Lung (tissue), 12 donors: ENCODE measurements around the gene DOCK11. TPM values are rescaled to one million over a fixed set of nuclear protein-coding genes. Genes with fewer than 3 reads are reported as not detected.

Source experiments
- ATAC-seq: fragments of 200-7000 bp; cut with Tn5 transposase; one replicate; pipeline ENCODE4 v1.9.1; 2020; ENCODE audit warnings: moderate number of reproducible peaks; ENCODE audit not compliant: insufficient read depth, low FRiP score
- DNase-seq, 3 donors: peaks; one replicate each; pipeline ENCODE4 v3.0.0-alpha.2; 2013 to 2017
- H3K27ac ChIP-seq, 2 donors: one replicate each; pipeline ENCODE4 v1.5.1; 2013; ENCODE audit warnings: mild to moderate bottlenecking in 2 of 2, moderate library complexity in 2 of 2, control low read depth in 1 of 2, inconsistent platforms in 1 of 2, low read depth in 1 of 2, low read length in 1 of 2
- H3K27me3 ChIP-seq, 3 donors: one replicate each; pipeline ENCODE4 v1.5.1; 2013; ENCODE audit warnings: low read length in 2 of 3; ENCODE audit not compliant: control insufficient read depth in 3 of 3, insufficient read depth in 3 of 3
- H3K36me3 ChIP-seq, 4 donors: one replicate each; pipeline ENCODE4 v1.5.1; 2013; ENCODE audit warnings: low read length in 4 of 4, mild to moderate bottlenecking in 1 of 4, moderate library complexity in 1 of 4; ENCODE audit not compliant: control insufficient read depth in 4 of 4, insufficient read depth in 4 of 4
- H3K4me1 ChIP-seq, 5 donors: one replicate each; pipeline ENCODE4 v1.5.1; 2013; ENCODE audit warnings: low read length in 5 of 5, mild to moderate bottlenecking in 2 of 5, moderate library complexity in 1 of 5; ENCODE audit not compliant: control insufficient read depth in 5 of 5, insufficient read depth in 5 of 5
- H3K4me3 ChIP-seq: one replicate; pipeline ENCODE4 v1.5.1; 2013; ENCODE audit warnings: mild to moderate bottlenecking, control low read depth, moderate library complexity
- H3K9ac ChIP-seq, 2 donors: one replicate each; pipeline ENCODE4 v1.5.1; 2013; ENCODE audit warnings: low read length in 2 of 2, control low read depth in 1 of 2; ENCODE audit not compliant: insufficient read depth in 1 of 2
- H3K9me3 ChIP-seq, 4 donors: one replicate each; pipeline ENCODE4 v1.5.1; 2013; ENCODE audit warnings: low read length in 3 of 4, mild to moderate bottlenecking in 1 of 4, moderate library complexity in 1 of 4; ENCODE audit not compliant: control insufficient read depth in 4 of 4, insufficient read depth in 3 of 4
- CTCF ChIP-seq: IDR thresholded peaks from 2 replicates; pipeline ENCODE4 v1.5.1; 2012; ENCODE audit warnings: mild to moderate bottlenecking; ENCODE audit errors: control extremely low read depth, extremely low read depth
- WGBS, 2 donors: extraction: QIAGEN DNeasy Blood & Tissue Kit; methylation state at CpG; one replicate each; pipeline ENCODE4 v1.1.7; 2013; 5-methylcytosine and 5-hydroxymethylcytosine counted together
- polyA plus RNA-seq, 2 donors: library from polyadenylated mRNA; stranded (reverse); fragments of 200-250 nt; gene quantifications; one replicate each; pipeline ENCODE4 v1.2.1, GENCODE V29; 2013
- total RNA-seq, 2 donors: library from RNA; depleted of rRNA in 1 of 2; stranded (reverse); fragments of >200 nt in 1 of 2; gene quantifications; one replicate each; pipeline ENCODE4 v1.2.1, GENCODE V29; 2014 to 2021
- donor health status: control.
- donor health status: control.
- donor health status: Bipolar disorder and iron deficiency.
- donor health status: healthy.
- donor health status: DM: yes; HTN: yes; CAD: no.

Gene DOCK11
- total and polyA plus RNA-seq, 4 donors: 16.0 to 32.0 (median 23.6) TPM

- ATAC-seq (no peak), DNase-seq (no peak)
- Histone ChIP-seq H3K9me3 (no peaks in the 10 kb centered on the region), H3K27me3 (no peaks in the 10 kb centered on the region), H3K4me1 (no peaks in the 10 kb centered on the region), H3K36me3 (peaks cover 0 to 1% (median 0%) of the 10 kb centered on the region in 4 donors), H3K4me3 (no peak overlapping the region), H3K9ac (no peak overlapping the region), H3K27ac (no peak overlapping the region)
- no peak for TF ChIP-seq CTCF
- WGBS, 2 donors: 66 to 86% methylated on average over 1 of the region's 1 CpG
Observed at GRCh38 chrX:118564498-118564897, 68.9 kb downstream of the DOCK11 start.

DNA sequence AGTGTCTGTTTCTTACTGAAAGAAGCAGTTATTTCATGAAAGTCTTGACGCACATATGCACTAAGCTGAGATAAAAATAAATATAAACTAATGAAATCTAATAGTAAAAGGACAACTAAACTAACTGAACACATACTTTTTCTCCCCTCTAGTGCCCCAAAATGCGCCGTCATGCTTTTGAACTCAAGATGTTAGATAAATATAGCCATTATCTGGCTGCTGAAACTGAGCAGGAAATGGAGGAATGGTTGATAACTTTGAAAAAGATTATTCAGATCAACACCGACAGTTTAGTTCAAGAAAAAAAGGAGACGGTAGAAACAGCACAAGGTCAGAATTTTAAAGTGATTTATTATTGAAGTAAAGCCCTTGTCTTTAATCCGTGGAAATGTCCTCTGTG lies 70.2 kb downstream of the DOCK11 start:
- no peak for TF ChIP-seq CTCF
- Histone ChIP-seq H3K36me3 (no peaks in the 10 kb centered on the region), H3K9me3 (no peaks in the 10 kb centered on the region), H3K27me3 (no peaks in the 10 kb centered on the region), H3K9ac (no peak overlapping the region), H3K4me1 (no peaks in the 10 kb centered on the region), H3K27ac (no peak overlapping the region), H3K4me3 (no peak overlapping the region)
- DNase-seq (no peak), ATAC-seq (no peak)
- 47 to 54% methylated on average over 6 of the region's 6 CpGs for WGBS, 2 donors

- no peak for TF ChIP-seq CTCF
- WGBS, 2 donors: 67 to 78% methylated on average over 3 of the region's 3 CpGs
- H3K27ac ChIP-seq: no peak overlapping the region
- H3K4me3 ChIP-seq: no peak overlapping the region
- no peak for ATAC-seq
- no peaks in the 10 kb centered on the region for H3K27me3 ChIP-seq
- H3K9ac ChIP-seq: no peak overlapping the region
- H3K4me1 ChIP-seq: no peaks in the 10 kb centered on the region
- no peaks in the 10 kb centered on the region for H3K9me3 ChIP-seq
- DNase-seq: no peak
- no peaks in the 10 kb centered on the region for H3K36me3 ChIP-seq
Observed at GRCh38 chrX:118566359-118566758, 70.7 kb downstream of the DOCK11 start.

DNA sequence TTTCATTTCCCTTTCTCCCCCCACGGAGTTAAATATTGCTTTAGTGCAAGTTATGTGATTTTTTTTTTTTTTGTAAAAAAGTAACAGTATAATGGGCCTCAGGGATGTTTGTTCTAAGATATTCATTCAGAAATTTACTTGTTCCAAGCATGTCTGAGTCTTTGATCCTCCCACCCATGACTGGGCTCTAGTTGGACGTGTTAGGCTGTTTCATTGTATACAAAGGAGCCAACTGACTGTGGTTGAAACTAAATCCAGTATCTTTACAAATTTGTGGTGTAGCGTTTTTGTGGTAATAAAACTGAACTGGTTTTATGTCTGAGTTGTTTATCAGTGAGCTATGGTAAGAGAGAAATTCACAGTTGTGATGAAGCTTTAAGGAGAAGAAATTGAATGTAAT lies 74.1 kb downstream of the DOCK11 start:
- no peak overlapping the region for H3K27ac ChIP-seq
- H3K9me3 ChIP-seq: peaks cover 0 to 2% (median 0%) of the 10 kb centered on the region in 4 donors
- no peak for TF ChIP-seq CTCF
- DNase-seq (no peak), ATAC-seq (no peak)
- WGBS, 2 donors: 64 to 88% methylated on average over 3 of the region's 3 CpGs
- H3K9ac ChIP-seq: no peak overlapping the region
- H3K36me3 ChIP-seq: peaks cover 0 to 1% (median 0%) of the 10 kb centered on the region in 4 donors
- H3K4me1 ChIP-seq: no peaks in the 10 kb centered on the region
- H3K27me3 ChIP-seq: no peaks in the 10 kb centered on the region
- H3K4me3 ChIP-seq: no peak overlapping the region
